Esophagus muscularis mucosa (tissue), 3 donors: Measurements from ENCODE around the gene GAS7.

Experiments used
- POLR2A ChIP-seq: fragments of 450-650 bp; IDR thresholded peaks from one replicate; pipeline ENCODE4 v1.6.1; 2017; ENCODE audit warnings: antibody characterized with exemption, moderate library complexity, mild to moderate bottlenecking, low read depth
- POLR2AphosphoS5 ChIP-seq, 2 donors: sonication (generic); formaldehyde crosslinking; IDR thresholded peaks; one replicate each; pipeline ENCODE4 v1.6.1; 2017; ENCODE audit warnings: antibody characterized with exemption in 2 of 2
- TF ChIP-seq, protein P1 (sequence below), 3 experiments: fragments of 200-600 bp in 2 of 3; fragments of 450-650 bp in 1 of 3; sonication (generic) in 2 of 3; IDR thresholded peaks; one replicate each; pipeline ENCODE4 v1.5.1; 2017 to 2019; ENCODE audit warnings: antibody characterized with exemption in 3 of 3, mild to moderate bottlenecking in 2 of 3, moderate library complexity in 1 of 3

DNA sequence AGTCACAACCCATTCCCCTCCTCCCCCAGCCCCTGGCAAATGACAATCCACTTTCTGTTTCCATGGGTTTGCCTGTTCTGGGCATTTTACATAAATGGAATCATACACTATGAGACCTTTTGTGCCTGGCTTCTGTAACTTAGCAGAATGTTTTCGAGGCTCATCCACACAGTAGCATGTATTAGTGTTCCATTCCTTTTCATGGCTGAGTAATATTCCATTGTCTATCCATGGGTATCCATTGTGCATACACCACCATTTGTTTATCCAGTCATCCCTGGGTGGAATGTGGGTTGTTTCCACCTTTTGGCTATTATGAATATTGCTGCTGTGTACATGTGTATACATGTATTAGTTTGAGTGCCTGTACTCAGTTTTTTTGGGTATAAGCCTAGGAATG, 259.6 kb downstream of the GAS7 start:
- TF ChIP-seq, protein P1, sequence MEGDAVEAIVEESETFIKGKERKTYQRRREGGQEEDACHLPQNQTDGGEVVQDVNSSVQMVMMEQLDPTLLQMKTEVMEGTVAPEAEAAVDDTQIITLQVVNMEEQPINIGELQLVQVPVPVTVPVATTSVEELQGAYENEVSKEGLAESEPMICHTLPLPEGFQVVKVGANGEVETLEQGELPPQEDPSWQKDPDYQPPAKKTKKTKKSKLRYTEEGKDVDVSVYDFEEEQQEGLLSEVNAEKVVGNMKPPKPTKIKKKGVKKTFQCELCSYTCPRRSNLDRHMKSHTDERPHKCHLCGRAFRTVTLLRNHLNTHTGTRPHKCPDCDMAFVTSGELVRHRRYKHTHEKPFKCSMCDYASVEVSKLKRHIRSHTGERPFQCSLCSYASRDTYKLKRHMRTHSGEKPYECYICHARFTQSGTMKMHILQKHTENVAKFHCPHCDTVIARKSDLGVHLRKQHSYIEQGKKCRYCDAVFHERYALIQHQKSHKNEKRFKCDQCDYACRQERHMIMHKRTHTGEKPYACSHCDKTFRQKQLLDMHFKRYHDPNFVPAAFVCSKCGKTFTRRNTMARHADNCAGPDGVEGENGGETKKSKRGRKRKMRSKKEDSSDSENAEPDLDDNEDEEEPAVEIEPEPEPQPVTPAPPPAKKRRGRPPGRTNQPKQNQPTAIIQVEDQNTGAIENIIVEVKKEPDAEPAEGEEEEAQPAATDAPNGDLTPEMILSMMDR (IDR thresholded peaks at IDR 0.05): no peak
- no peak for TF ChIP-seq POLR2A
- no peak for TF ChIP-seq POLR2AphosphoS5 (IDR thresholded peaks at IDR 0.05)
